ENCODE measurements around the gene GOLGA2.

DNA sequence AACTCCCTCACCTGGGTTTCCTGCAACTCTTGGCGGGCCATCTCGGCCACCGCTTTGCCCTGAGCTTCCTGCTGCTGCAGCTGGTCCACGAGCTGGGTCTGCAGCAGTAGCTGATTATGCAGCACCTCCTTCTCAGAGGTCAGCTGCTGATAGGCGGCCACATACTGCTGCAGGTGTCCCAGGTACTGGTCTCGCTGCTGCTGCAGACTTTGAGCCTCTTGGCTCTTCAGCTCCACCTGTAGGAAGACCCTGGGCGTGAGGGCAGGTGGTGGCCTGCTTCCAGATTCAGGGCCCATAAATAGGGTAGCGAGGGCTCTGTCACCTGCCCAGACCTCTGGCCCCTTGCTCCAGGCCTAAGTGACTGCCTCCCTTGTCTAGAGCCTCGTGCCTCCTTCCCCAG, 16.7 kb downstream of the GOLGA2 start:
- TF ChIP-seq, protein P1, sequence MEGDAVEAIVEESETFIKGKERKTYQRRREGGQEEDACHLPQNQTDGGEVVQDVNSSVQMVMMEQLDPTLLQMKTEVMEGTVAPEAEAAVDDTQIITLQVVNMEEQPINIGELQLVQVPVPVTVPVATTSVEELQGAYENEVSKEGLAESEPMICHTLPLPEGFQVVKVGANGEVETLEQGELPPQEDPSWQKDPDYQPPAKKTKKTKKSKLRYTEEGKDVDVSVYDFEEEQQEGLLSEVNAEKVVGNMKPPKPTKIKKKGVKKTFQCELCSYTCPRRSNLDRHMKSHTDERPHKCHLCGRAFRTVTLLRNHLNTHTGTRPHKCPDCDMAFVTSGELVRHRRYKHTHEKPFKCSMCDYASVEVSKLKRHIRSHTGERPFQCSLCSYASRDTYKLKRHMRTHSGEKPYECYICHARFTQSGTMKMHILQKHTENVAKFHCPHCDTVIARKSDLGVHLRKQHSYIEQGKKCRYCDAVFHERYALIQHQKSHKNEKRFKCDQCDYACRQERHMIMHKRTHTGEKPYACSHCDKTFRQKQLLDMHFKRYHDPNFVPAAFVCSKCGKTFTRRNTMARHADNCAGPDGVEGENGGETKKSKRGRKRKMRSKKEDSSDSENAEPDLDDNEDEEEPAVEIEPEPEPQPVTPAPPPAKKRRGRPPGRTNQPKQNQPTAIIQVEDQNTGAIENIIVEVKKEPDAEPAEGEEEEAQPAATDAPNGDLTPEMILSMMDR (IDR thresholded peaks at IDR 0.05) = no peak
- TF ChIP-seq POLR2A (IDR thresholded peaks at IDR 0.05) = no peak
